ENCODE data around the gene OCA2. TPM values are rescaled to one million over a fixed set of nuclear protein-coding genes. Genes with fewer than 3 reads are reported as not detected.

The OCA2 gene
- total RNA-seq, 2 donors from 2014 or later: not detected

DNA sequence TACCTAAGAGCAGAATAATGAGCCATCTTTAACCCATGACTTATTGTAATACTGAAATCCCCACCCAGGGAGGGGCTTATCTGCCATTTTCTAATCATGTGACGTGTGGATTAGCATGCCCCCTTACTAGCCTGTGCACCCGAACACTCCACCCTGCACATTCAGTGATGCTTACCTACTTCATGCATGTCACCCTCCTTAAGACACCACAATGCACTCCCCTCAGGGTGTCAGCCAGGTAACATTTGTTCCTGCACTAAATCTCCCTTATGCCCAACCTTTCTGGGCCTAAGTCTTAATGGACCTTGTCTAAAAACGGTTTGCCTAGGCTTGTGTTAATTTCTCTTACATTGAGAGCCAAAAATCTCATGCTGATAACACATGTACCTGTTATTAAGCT is 336.6 kb downstream of the OCA2 start:
- TF ChIP-seq POLR2A (IDR thresholded peaks at IDR 0.05): no peak
- TF ChIP-seq, protein P1, sequence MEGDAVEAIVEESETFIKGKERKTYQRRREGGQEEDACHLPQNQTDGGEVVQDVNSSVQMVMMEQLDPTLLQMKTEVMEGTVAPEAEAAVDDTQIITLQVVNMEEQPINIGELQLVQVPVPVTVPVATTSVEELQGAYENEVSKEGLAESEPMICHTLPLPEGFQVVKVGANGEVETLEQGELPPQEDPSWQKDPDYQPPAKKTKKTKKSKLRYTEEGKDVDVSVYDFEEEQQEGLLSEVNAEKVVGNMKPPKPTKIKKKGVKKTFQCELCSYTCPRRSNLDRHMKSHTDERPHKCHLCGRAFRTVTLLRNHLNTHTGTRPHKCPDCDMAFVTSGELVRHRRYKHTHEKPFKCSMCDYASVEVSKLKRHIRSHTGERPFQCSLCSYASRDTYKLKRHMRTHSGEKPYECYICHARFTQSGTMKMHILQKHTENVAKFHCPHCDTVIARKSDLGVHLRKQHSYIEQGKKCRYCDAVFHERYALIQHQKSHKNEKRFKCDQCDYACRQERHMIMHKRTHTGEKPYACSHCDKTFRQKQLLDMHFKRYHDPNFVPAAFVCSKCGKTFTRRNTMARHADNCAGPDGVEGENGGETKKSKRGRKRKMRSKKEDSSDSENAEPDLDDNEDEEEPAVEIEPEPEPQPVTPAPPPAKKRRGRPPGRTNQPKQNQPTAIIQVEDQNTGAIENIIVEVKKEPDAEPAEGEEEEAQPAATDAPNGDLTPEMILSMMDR (IDR thresholded peaks at IDR 0.05): no peak
- ATAC-seq: no peak
- intact Hi-C loops (cut with DNase I): no loop called here

DNA sequence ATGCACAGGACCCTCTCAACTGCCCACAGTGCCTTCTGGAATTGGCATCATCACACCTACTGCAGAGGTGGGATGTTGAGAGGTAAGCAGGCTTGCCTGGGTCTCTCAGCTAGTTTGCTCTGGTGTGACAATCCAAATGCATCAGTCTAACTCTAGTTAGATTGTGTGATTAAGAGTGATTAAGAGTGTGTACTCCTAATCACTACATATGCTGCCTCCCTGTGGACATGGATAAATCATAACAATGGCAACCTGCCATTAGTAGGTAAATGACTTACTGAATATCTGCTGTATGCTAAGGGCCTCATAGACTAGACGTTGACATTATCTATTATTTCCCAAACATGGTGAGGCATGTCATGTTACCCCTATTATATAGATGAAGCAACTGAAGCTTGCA is 342.1 kb downstream of the OCA2 start:
- Histone ChIP-seq H3K9me3 (no peaks in the 10 kb centered on the region), H3K4me3 (no peak overlapping the region), H3K36me3 (replicated peaks in 1 of 2; ENCODE audit: insufficient read depth in 1 of 2, low read depth in 2 of 2) (no peaks in the 10 kb centered on the region), H3K4me1 (no peaks in the 10 kb centered on the region), H3K27me3 (no peaks in the 10 kb centered on the region), H3K27ac (no peak overlapping the region)
- intact Hi-C loops (cut with DNase I): no loop called here
- ATAC-seq (no peak), DNase-seq (no peak)
- WGBS, 2 donors: 28 to 31% methylated on average over 1 of the region's 1 CpG
- no peak for TF ChIP-seq POLR2A (IDR thresholded peaks at IDR 0.05)
- TF ChIP-seq, protein P1 (IDR thresholded peaks at IDR 0.05): no peak

More for the DNA sequence above, 336.6 kb downstream of the OCA2 start:
- Histone ChIP-seq H3K27me3 (no peaks in the 10 kb centered on the region), H3K36me3 (replicated peaks in 1 of 2; ENCODE audit: insufficient read depth in 1 of 2, low read depth in 2 of 2) (no peaks in the 10 kb centered on the region), H3K4me3 (no peak overlapping the region), H3K27ac (no peak overlapping the region), H3K9me3 (no peaks in the 10 kb centered on the region), H3K4me1 (no peaks in the 10 kb centered on the region)
- 48 to 58% methylated on average over 3 of the region's 3 CpGs for WGBS, 2 donors
- DNase-seq: no peak

DNA sequence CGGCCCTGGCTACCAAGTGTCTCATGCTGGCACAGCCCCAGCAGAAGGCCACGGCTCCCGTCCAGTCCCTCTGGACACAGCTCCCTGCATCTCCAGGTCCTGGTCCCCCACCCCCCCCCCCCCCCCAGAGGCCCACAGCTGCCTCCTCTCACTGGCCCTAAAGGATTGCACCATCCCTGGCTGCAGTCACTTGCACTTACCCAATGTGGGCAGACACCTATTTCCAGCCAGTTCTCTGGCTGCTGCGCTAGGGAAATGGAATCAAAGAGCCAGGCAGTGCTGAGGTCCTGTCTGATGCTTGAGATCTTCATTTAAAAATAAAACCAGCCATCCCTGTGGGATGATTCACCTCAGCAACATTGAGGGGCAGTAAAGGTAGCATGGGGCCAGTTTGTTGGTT is 346.4 kb downstream of the OCA2 start:
- H3K27ac ChIP-seq: no peak overlapping the region
- TF ChIP-seq POLR2A (IDR thresholded peaks at IDR 0.05): no peak
- TF ChIP-seq, protein P1 (IDR thresholded peaks at IDR 0.05): no peak
- DNase-seq (no peak), ATAC-seq (no peak)
- 82 to 83% methylated on average over 4 of the region's 4 CpGs for WGBS, 2 donors
- no peaks in the 10 kb centered on the region for H3K9me3 ChIP-seq
- H3K27me3 ChIP-seq: no peaks in the 10 kb centered on the region
- intact Hi-C loops (cut with DNase I): no loop called here
- H3K36me3 ChIP-seq (replicated peaks in 1 of 2; ENCODE audit: insufficient read depth in 1 of 2, low read depth in 2 of 2): no peaks in the 10 kb centered on the region
- no peak overlapping the region for H3K4me3 ChIP-seq
- no peaks in the 10 kb centered on the region for H3K4me1 ChIP-seq

DNA sequence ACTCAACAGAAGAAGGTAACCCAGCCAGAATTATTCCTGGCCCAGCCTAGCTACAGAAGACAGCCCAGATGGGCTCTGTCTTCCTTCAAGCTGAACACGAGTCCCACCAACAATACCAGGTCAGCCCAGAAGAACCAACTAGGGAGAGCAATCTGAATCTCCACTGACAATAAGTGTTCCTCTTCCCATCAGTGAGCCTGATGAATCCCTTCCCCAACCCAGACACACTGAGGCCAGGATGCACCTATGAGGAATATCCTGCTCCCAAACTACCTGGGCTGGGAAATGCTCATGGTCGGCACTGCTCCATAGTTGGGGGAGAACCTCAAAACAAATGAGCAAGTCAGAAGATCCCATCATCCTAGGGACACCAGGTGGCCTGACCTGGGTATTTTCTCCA is 351.1 kb downstream of the OCA2 start:
- H3K4me1 ChIP-seq: no peaks in the 10 kb centered on the region
- WGBS, 2 donors: 49 to 80% methylated on average over 2 of the region's 2 CpGs
- H3K4me3 ChIP-seq: no peak overlapping the region
- H3K36me3 ChIP-seq (replicated peaks in 1 of 2; ENCODE audit: insufficient read depth in 1 of 2, low read depth in 2 of 2): no peaks in the 10 kb centered on the region
- ATAC-seq (no peak), DNase-seq (no peak)
- TF ChIP-seq, protein P1 (IDR thresholded peaks at IDR 0.05): no peak
- no peak for TF ChIP-seq POLR2A (IDR thresholded peaks at IDR 0.05)
- intact Hi-C loops (cut with DNase I): no loop called here
- no peak overlapping the region for H3K27ac ChIP-seq
- H3K27me3 ChIP-seq: no peaks in the 10 kb centered on the region
- no peaks in the 10 kb centered on the region for H3K9me3 ChIP-seq

DNA sequence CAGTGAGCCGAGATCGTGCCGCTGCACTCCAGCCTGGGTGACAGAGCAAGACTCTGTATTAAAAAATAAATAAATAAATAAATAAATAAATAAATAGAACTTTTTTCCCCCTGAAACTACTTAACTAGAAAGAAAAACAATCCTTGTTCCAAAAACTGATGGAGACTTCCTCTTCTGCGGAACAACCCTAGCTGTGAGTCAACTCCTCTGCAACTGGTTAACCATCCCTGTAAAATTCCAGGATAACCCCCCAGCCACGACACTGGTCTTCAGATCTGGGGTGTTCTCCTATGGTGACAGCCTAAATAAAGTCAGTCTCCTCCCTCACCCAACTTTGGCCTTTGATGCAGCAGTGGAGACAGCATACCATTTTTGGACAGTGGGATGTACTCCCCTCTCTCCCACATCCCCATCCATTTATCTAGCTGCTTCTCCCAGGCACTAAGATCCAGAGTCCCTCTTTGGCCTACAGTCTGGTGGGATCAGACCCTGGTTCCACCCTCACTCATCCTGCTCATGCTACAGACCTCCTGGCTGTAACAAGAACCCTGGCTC is 352.6 kb downstream of the OCA2 start:
- H3K4me1 ChIP-seq: no peaks in the 10 kb centered on the region
- no peaks in the 10 kb centered on the region for H3K9me3 ChIP-seq
- intact Hi-C loops (cut with DNase I): no loop called here
- no peaks in the 10 kb centered on the region for H3K36me3 ChIP-seq (replicated peaks in 1 of 2; ENCODE audit: insufficient read depth in 1 of 2, low read depth in 2 of 2)
- H3K27me3 ChIP-seq: no peaks in the 10 kb centered on the region
- WGBS, 2 donors: 75 to 87% methylated on average over 5 of the region's 5 CpGs
- TF ChIP-seq, protein P1 (IDR thresholded peaks at IDR 0.05): no peak
- TF ChIP-seq POLR2A (IDR thresholded peaks at IDR 0.05): no peak
- ATAC-seq: no peak
- DNase-seq: no peak
- H3K4me3 ChIP-seq: no peak overlapping the region
- no peak overlapping the region for H3K27ac ChIP-seq
